K562 (cell line): Measurements from ENCODE around the gene MSH3. TPM values are rescaled to one million over a fixed set of nuclear protein-coding genes. Genes with fewer than 3 reads are reported as not detected.
"Not testable (repeated sequence)": the region's sequence is repeated elsewhere in the genome, so short reads cannot be mapped to it uniquely, and the experiment has no call there.

Experiments used
- ATAC-seq: fragments of 200-7000 bp; cut with Tn5 transposase; 3 replicates; pipeline ENCODE4 v1.9.1; 2020; ENCODE audit warnings: moderate library complexity
- BruUV-seq: library from RNA; stranded (reverse); fragments of 400-500 nt; replicated peaks from 2 replicates; lab custom pipeline; 2021; lab: Mats Ljungman, UMichigan
- CTCF ChIA-PET: fragments of 300-600 bp; formaldehyde crosslinking; extraction: SDS; loops from one replicate; lab custom pipeline; 2021; ENCODE audit warnings: low intra/inter-chr PET ratio; lab: Yijun Ruan, JAX
- POLR2A ChIA-PET: fragments of 300-600, 350-650 bp; sonication (Branson Sonifier 250); formaldehyde crosslinking; extraction: SDS; loops from one replicate; lab custom pipeline; 2021; ENCODE audit warnings: antibody characterized with exemption, inconsistent platforms; lab: Yijun Ruan, JAX
- DNase-seq, 4 experiments: peaks; one replicate each; pipeline versions ENCODE4 v3.0.0 to v3.0.0-alpha.2; 2011 to 2018; ENCODE audit warnings: low spot score in 3 of 4, mixed read lengths in 3 of 4; ENCODE audit errors: extremely low read depth in 1 of 4
- FAIRE-seq: peaks from 2 replicates; lab custom pipeline; 2011; peaks lifted over from hg19 to GRCh38; lab: Jason Lieb, UNC
- H2AFZ ChIP-seq: 2 replicates; pipeline ENCODE4 v1.6.0; 2011; ENCODE audit warnings: low read depth, low read length, control low read depth, inconsistent platforms
- H3K27ac ChIP-seq: fragments of 200-600 bp; 3 replicates; pipeline ENCODE4 v1.8.0; 2011; ENCODE audit warnings: low read depth, mild to moderate bottlenecking, control low read depth, inconsistent platforms, low read length, moderate library complexity, mixed read lengths; ENCODE audit errors: extremely low read depth
- H3K27me3 ChIP-seq, 2 experiments: fragments of 300-600 bp in 1 of 2; 2 replicates in 1 of 2; 3 replicates in 1 of 2; pipeline versions ENCODE4 v1.6.0 to v1.8.0; 2011; ENCODE audit warnings: inconsistent platforms in 2 of 2, low read length in 2 of 2, mild to moderate bottlenecking in 1 of 2, mixed read lengths in 1 of 2, moderate library complexity in 1 of 2; ENCODE audit not compliant: control insufficient read depth in 2 of 2, insufficient read depth in 2 of 2
- H3K36me3 ChIP-seq: fragments of 300-600 bp; 3 replicates; pipeline ENCODE4 v1.8.0; 2011; ENCODE audit warnings: mild to moderate bottlenecking, low read length, inconsistent platforms; ENCODE audit not compliant: control insufficient read depth, insufficient read depth
- H3K4me1 ChIP-seq, 2 experiments: fragments of 200-600 bp in 1 of 2; replicated peaks in 1 of 2; 2 replicates in 1 of 2; 3 replicates in 1 of 2; pipeline versions ENCODE4 v1.5.1 to v1.8.0; 2011; ENCODE audit warnings: inconsistent platforms in 2 of 2, low read length in 2 of 2, mild to moderate bottlenecking in 1 of 2, mixed read lengths in 1 of 2, moderate library complexity in 1 of 2; ENCODE audit not compliant: control insufficient read depth in 2 of 2, insufficient read depth in 2 of 2
- H3K4me2 ChIP-seq: 2 replicates; pipeline ENCODE4 v1.6.1; 2011; ENCODE audit warnings: low read length, control low read depth, inconsistent platforms, mixed read lengths; ENCODE audit not compliant: insufficient read depth
- H3K4me3 ChIP-seq: fragments of 200-600 bp; sonication (generic), shearing (Covaris generic); 2 replicates; pipeline ENCODE4 v1.5.1; 2016; ENCODE audit warnings: control low read depth, inconsistent platforms
- H3K79me2 ChIP-seq: fragments of 200-600 bp; 3 replicates; pipeline ENCODE4 v1.8.0; 2011; ENCODE audit warnings: low read length, inconsistent platforms; ENCODE audit not compliant: control insufficient read depth, insufficient read depth
- H3K9ac ChIP-seq, 2 experiments: 2 replicates each; pipeline versions ENCODE4 v1.6.0 to v1.6.1; 2011; ENCODE audit warnings: low read depth in 2 of 2, low read length in 2 of 2, control low read depth in 1 of 2, inconsistent platforms in 1 of 2, mild to moderate bottlenecking in 1 of 2, mixed read lengths in 1 of 2; ENCODE audit not compliant: insufficient read depth in 1 of 2
- H3K9me1 ChIP-seq: one replicate; pipeline ENCODE4 v1.6.0; 2011; ENCODE audit warnings: inconsistent platforms, mild to moderate bottlenecking, low read length, moderate library complexity; ENCODE audit not compliant: control insufficient read depth, insufficient read depth
- H3K9me3 ChIP-seq: replicated peaks from 2 replicates; pipeline ENCODE4 v1.5.1; 2011; ENCODE audit warnings: low read depth, low read length, inconsistent platforms; ENCODE audit not compliant: control insufficient read depth, insufficient read depth
- H4K20me1 ChIP-seq: replicated peaks from 2 replicates; pipeline ENCODE4 v1.6.1; 2011; ENCODE audit warnings: low read length, inconsistent platforms, mixed read lengths; ENCODE audit not compliant: control insufficient read depth, insufficient read depth
- CBX3 ChIP-seq, 2 experiments: IDR thresholded peaks; 1 replicate in 1 of 2; 2 replicates in 1 of 2; pipeline ENCODE4 v1.6.1; 2012; ENCODE audit warnings: inconsistent platforms in 2 of 2, low read length in 2 of 2, borderline replicate concordance in 1 of 2, control low read depth in 1 of 2
- HMG20A ChIP-seq: fragments of 450-650 bp; formaldehyde crosslinking; conservative IDR thresholded peaks from 2 replicates; pipeline ENCODE4 v1.4.0; 2020; ENCODE audit warnings: mild to moderate bottlenecking, mixed read lengths
- NFIX ChIP-seq: fragments of 250-450 bp; sonication (Bioruptor Pico); IDR thresholded peaks from 2 replicates; pipeline ENCODE4 v1.4.0; 2020; ENCODE audit warnings: low read depth, mild to moderate bottlenecking, moderate library complexity
- NR4A1 ChIP-seq, 2 experiments: fragments of 250-450 bp in 1 of 2; fragments of 450-650 bp in 1 of 2; sonication (Bioruptor Pico) in 1 of 2; IDR thresholded peaks; 2 replicates each; pipeline versions ENCODE4 v1.4.0 to v1.6.1; 2016 to 2020; ENCODE audit warnings: mild to moderate bottlenecking in 2 of 2, missing compliant biosample characterization in 1 of 2, missing genetic modification characterization in 1 of 2, moderate library complexity in 1 of 2
- SIRT6 ChIP-seq: IDR thresholded peaks from one replicate; pipeline ENCODE4 v1.6.1; 2012; ENCODE audit warnings: low read depth, mild to moderate bottlenecking, control low read depth, inconsistent platforms, low read length, moderate library complexity
- SMARCA5 ChIP-seq: fragments of 450-650 bp; IDR thresholded peaks from 2 replicates; pipeline ENCODE4 v1.6.1; 2016
- TRIM28 ChIP-seq: fragments of 450-650 bp; IDR thresholded peaks from 2 replicates; pipeline ENCODE4 v1.6.1; 2017
- ZNF707 ChIP-seq: fragments of 250-450 bp; sonication (Bioruptor Pico); conservative IDR thresholded peaks from 2 replicates; pipeline ENCODE4 v1.8.0; 2022; ENCODE audit warnings: inconsistent platforms, mild to moderate bottlenecking, moderate library complexity
- WGBS: fragments of 100-300 bp; shearing (Covaris generic); methylation state at CpG from one replicate; pipeline ENCODE4 v1.1.6; 2016; ENCODE audit warnings: low coverage, mixed read lengths; ENCODE audit not compliant: insufficient coverage; ENCODE audit errors: missing lambda C conversion rate; 5-methylcytosine and 5-hydroxymethylcytosine counted together
- in situ Hi-C: fragments of 300-500 bp; cut with MboI; formaldehyde crosslinking; loops from 4 replicates; pipeline ENCODE4 v1.15.0; 2018; ENCODE audit warnings: inconsistent platforms, mixed read lengths
- intact Hi-C: fragments of 100-400 bp; cut with micrococcal nuclease; formaldehyde crosslinking; loops from 2 replicates; pipeline ENCODE4 v1.14.2; 2022
- polyA plus RNA-seq, 8 experiments: library from polyadenylated mRNA; depleted of rRNA in 4 of 8; stranded (reverse) in 5 of 8; unstranded in 3 of 8; fragments of >200 nt; fragmentation: Nextera tagmentation in 2 of 8; fragmentation: Illumina TruSeq in 1 of 8; extraction: Ambion mirVana in 2 of 8; extraction: Trizol in 1 of 8; gene quantifications; 2 replicates each; pipeline versions ENCODE4 v1.2.1 to v1.2.3, GENCODE V29; 2011 to 2014; ENCODE audit warnings: inconsistent platforms in 1 of 8, missing spikeins in 1 of 8
- total RNA-seq, 7 experiments: library from RNA; depleted of rRNA in 6 of 7; stranded (reverse); fragments of >200 nt in 6 of 7; fragmentation: Illumina TruSeq in 2 of 7; extraction: Trizol in 2 of 7; gene quantifications; 2 replicates each; pipeline versions ENCODE4 v1.2.1 to v1.2.3, GENCODE V29; 2011 to 2021; ENCODE audit warnings: low replicate concordance in 1 of 7
- TF ChIP-seq, protein P1 (sequence below): fragments of 450-650 bp; IDR thresholded peaks from 2 replicates; pipeline ENCODE4 v1.6.1; 2017; ENCODE audit warnings: antibody characterized with exemption
- TF ChIP-seq, protein P2 (sequence below): fragments of 250-450 bp; sonication (Bioruptor Pico); IDR thresholded peaks from 2 replicates; pipeline ENCODE4 v1.8.0; 2021; ENCODE audit warnings: moderate library complexity, mild to moderate bottlenecking, inconsistent platforms

The MSH3 gene
- total and polyA plus RNA-seq, 9 of the 15 experiments (the other 6 are each of a cell fraction or from before 2014, with no cell fraction given): 3.9 to 17.2 (median 13.2) TPM

DNA sequence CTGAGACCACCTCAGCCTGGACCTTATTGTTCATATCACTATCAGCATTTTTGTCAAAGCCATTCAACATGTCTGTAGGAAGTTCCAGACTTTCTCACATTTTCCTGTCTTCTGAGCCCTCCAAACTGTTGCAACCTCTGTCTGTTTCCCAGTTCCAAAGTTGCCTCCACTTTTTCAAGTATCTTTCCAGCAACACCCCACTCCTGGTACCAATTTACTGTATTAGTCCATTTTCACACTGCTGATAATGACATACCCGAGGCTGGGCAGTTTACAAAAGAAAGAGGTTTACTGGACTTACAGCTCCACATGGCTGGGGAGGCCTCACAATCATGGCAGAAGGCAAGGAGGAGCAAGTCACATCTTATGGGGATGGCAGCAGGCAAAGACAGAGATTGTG, 195.7 kb downstream of the MSH3 start:
- H3K9ac ChIP-seq, H3K9me3 ChIP-seq, BruUV-seq, H3K27ac ChIP-seq, FAIRE-seq, H3K4me3 ChIP-seq, H3K36me3 ChIP-seq, in situ Hi-C loops, ATAC-seq, H3K27me3 ChIP-seq, intact Hi-C loops, H4K20me1 ChIP-seq, H3K79me2 ChIP-seq, DNase-seq, H3K9me1 ChIP-seq, H3K4me1 ChIP-seq, H2AFZ ChIP-seq, CTCF ChIA-PET, H3K4me2 ChIP-seq: not testable (repeated sequence)
- 86% methylated on average over 1 of the region's 1 CpG for WGBS
- POLR2A ChIA-PET: interaction anchor here (0.6 kb wide), 1 partner anchor 28 kb away, joined by 3 read pairs; no protein-coding TSS in a partner anchor
- TF ChIP-seq ZNF707 (CRISPR knock-in tag) (peak; percentile 99), CBX3 (IDR thresholded peaks at IDR 0.05; ENCODE audit: borderline replicate concordance in 1 of 2, low read length in 2 of 2) (0 out of 3 replicates have a peak, but pooled peaks of 1 of the 2 experiments have one; percentile 34), TRIM28 (0 out of 2 replicates have a peak, but pooled peaks have one; percentile 58)

DNA sequence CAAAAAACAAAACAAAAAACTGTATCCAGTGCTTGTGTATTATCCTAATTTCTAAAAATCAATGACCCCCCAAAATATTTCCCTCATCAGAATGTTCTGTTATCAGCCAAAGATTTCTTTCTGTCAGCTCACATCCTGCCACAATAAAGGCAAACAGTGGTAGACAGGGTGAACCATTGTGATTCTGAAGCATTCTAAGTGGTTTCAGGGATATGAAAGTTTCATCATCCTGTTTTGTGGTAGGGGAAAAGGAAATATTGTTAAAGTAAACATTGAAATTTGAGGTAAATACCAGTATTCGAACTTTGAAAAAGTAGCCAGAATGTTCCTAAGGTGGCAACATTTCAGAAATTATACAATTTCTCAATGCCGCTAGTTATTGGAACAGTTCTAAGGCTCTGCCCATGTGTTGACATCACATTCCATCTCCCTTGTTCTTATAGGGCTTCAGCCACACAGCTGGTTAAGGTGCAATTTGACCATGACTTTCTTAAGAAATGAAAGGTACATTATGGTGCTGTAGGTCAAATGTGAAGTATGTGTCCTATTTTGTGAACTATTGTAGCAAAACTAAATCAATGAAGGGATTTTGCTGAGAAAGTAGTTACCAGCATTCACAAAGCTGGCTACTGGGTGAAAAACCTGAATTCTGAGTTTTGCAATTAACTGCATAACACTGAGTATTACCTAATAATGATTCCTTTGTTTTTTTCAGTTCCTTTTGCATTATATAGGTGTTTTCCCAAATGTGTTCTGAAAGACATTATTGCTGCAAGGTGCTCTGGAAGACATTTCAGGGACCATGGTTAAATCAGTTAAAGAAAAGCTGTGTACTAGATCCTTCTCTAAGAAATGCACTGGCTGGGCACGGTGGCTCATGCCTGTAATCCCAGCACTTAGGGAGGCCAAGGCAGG, 198.1 kb downstream of the MSH3 start:
- Histone ChIP-seq H4K20me1 (no peaks in the 10 kb centered on the region), H3K27ac (no peak overlapping the region), H3K79me2 (no peaks in the 10 kb centered on the region), H3K4me2 (no peak overlapping the region), H3K9me1 (no peaks in the 10 kb centered on the region), H3K4me1 (no peaks in the 10 kb centered on the region), H3K4me3 (no peak overlapping the region), H3K36me3 (peaks cover 11% of the 10 kb centered on the region; the same call in 1 of the 3 replicates), H2AFZ (no peak overlapping the region), H3K9ac (no peak overlapping the region), H3K27me3 (no peaks in the 10 kb centered on the region), H3K9me3 (no peaks in the 10 kb centered on the region; the same call in none of the 2 replicates)
- in situ Hi-C loops (no loop called here), intact Hi-C loops (no loop called here)
- no peak for DNase-seq
- CTCF ChIA-PET: no interaction called here
- no peak for ATAC-seq
- POLR2A ChIA-PET: no interaction called here
- no TSS peak for BruUV-seq
- whole genome bisulfite sequencing: 72% methylated on average over 3 of the region's 3 CpGs
- FAIRE-seq: no peak
- TF ChIP-seq HMG20A (CRISPR knock-in tag): no peak
- TF ChIP-seq, protein P1, sequence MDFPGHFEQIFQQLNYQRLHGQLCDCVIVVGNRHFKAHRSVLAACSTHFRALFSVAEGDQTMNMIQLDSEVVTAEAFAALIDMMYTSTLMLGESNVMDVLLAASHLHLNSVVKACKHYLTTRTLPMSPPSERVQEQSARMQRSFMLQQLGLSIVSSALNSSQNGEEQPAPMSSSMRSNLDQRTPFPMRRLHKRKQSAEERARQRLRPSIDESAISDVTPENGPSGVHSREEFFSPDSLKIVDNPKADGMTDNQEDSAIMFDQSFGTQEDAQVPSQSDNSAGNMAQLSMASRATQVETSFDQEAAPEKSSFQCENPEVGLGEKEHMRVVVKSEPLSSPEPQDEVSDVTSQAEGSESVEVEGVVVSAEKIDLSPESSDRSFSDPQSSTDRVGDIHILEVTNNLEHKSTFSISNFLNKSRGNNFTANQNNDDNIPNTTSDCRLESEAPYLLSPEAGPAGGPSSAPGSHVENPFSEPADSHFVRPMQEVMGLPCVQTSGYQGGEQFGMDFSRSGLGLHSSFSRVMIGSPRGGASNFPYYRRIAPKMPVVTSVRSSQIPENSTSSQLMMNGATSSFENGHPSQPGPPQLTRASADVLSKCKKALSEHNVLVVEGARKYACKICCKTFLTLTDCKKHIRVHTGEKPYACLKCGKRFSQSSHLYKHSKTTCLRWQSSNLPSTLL: no peak
- TF ChIP-seq, protein P2, sequence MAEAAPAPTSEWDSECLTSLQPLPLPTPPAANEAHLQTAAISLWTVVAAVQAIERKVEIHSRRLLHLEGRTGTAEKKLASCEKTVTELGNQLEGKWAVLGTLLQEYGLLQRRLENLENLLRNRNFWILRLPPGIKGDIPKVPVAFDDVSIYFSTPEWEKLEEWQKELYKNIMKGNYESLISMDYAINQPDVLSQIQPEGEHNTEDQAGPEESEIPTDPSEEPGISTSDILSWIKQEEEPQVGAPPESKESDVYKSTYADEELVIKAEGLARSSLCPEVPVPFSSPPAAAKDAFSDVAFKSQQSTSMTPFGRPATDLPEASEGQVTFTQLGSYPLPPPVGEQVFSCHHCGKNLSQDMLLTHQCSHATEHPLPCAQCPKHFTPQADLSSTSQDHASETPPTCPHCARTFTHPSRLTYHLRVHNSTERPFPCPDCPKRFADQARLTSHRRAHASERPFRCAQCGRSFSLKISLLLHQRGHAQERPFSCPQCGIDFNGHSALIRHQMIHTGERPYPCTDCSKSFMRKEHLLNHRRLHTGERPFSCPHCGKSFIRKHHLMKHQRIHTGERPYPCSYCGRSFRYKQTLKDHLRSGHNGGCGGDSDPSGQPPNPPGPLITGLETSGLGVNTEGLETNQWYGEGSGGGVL: no peak
- no peak for TF ChIP-seq SIRT6
- TF ChIP-seq SMARCA5: no peak
- no peak for TF ChIP-seq NFIX (CRISPR knock-in tag)
- TF ChIP-seq NR4A1 (CRISPR knock-in tag; IDR thresholded peaks at IDR 0.05): no peak
- no peak for TF ChIP-seq NR4A1 (tag; IDR thresholded peaks at IDR 0.05)
